ENCODE data around the gene BRD4.

GRCh38 chr19:15291548-15292021 is 40.8 kb downstream of the BRD4 start:
- TF ChIP-seq PRDM15 (CRISPR knock-in tag; IDR thresholded peaks at IDR 0.05): no peak
- no peak for TF ChIP-seq ESRRA (IDR thresholded peaks at IDR 0.05; ENCODE audit: low read length)
- TF ChIP-seq POLR2A (IDR thresholded peaks at IDR 0.05; ENCODE audit: low read depth, low read length): no peak
- no peak for TF ChIP-seq HDAC2 (IDR thresholded peaks at IDR 0.05)
- no peak for TF ChIP-seq CTCF (IDR thresholded peaks at IDR 0.05 in 2 of 3, conservative IDR thresholded peaks at IDR 0.05 in 1 of 3; ENCODE audit: control insufficient read depth in 2 of 3, extremely low read depth in 1 of 3, insufficient read depth in 1 of 3, low read depth in 3 of 3, low read length in 3 of 3)
- TF ChIP-seq POLR2AphosphoS5 (IDR thresholded peaks at IDR 0.05; ENCODE audit: low read length): no peak
- TF ChIP-seq YY1 (IDR thresholded peaks at IDR 0.05; ENCODE audit: low read depth, low read length): no peak
- no peak for TF ChIP-seq BHLHE40 (IDR thresholded peaks at IDR 0.05; ENCODE audit: borderline replicate concordance in 1 of 2, low read depth in 2 of 2, low read length in 1 of 2)
- no peak for TF ChIP-seq RAD21 (IDR thresholded peaks at IDR 0.05; ENCODE audit: insufficient read depth, low read depth, low read length)
